D341Med (cell line): Measurements from ENCODE around the gene ROBO1.
"Not testable (repeated sequence)": the region's sequence is repeated elsewhere in the genome, so short reads cannot be mapped to it uniquely, and the experiment has no call there.

Source experiments
- DNase-seq: peaks from one replicate; pipeline ENCODE4 v3.0.0; 2012; ENCODE audit warnings: low spot score

The ROBO1 gene

GRCh38 chr3:79551321-79551892 is 216.4 kb downstream of the ROBO1 start:
- no peak for DNase-seq

GRCh38 chr3:79543218-79543982 is 224.4 kb downstream of the ROBO1 start:
- DNase-seq = no peak

- no peak for DNase-seq
Measured at GRCh38 chr3:79534727-79535126, 233.1 kb downstream of the ROBO1 start.

GRCh38 chr3:79531566-79532295 is 236.1 kb downstream of the ROBO1 start:
- DNase-seq = no peak

- DNase-seq = peak; percentile 50
Measured at GRCh38 chr3:79521221-79521848, 246.5 kb downstream of the ROBO1 start.

- DNase-seq = peak; percentile 49
Measured at GRCh38 chr3:79517766-79518413, 249.9 kb downstream of the ROBO1 start.

- no peak for DNase-seq
Measured at GRCh38 chr3:79516795-79517194, 251.0 kb downstream of the ROBO1 start.

GRCh38 chr3:79515072-79515471 is 252.7 kb downstream of the ROBO1 start:
- DNase-seq = no peak

- DNase-seq = no peak
Measured at GRCh38 chr3:79514069-79514468, 253.7 kb downstream of the ROBO1 start.

GRCh38 chr3:79506751-79507150 is 261.0 kb downstream of the ROBO1 start:
- DNase-seq = no peak

GRCh38 chr3:79502216-79502681 is 265.5 kb downstream of the ROBO1 start:
- DNase-seq = not testable (repeated sequence)

GRCh38 chr3:79497447-79498111 is 270.2 kb downstream of the ROBO1 start:
- DNase-seq = peak; percentile 40

GRCh38 chr3:79491029-79491641 is 276.7 kb downstream of the ROBO1 start:
- DNase-seq = no peak

GRCh38 chr3:79490165-79491028 is 277.4 kb downstream of the ROBO1 start:
- DNase-seq = no peak

GRCh38 chr3:79488407-79488806 is 279.4 kb downstream of the ROBO1 start:
- no peak for DNase-seq

GRCh38 chr3:79480746-79481145 is 287.1 kb downstream of the ROBO1 start:
- DNase-seq = no peak

- DNase-seq = no peak
Measured at GRCh38 chr3:79478620-79479019, 289.2 kb downstream of the ROBO1 start.

GRCh38 chr3:79477242-79477641 is 290.6 kb downstream of the ROBO1 start:
- no peak for DNase-seq

- no peak for DNase-seq
Measured at GRCh38 chr3:79473993-79474392, 293.8 kb downstream of the ROBO1 start.

- DNase-seq = no peak
Measured at GRCh38 chr3:79467721-79468120, 300.1 kb downstream of the ROBO1 start.
